ENCODE measurements around the gene CIAO2B.

GRCh38 chr16:66918355-66918754 is 15.8 kb downstream of the CIAO2B start:
- TF ChIP-seq, protein P1, sequence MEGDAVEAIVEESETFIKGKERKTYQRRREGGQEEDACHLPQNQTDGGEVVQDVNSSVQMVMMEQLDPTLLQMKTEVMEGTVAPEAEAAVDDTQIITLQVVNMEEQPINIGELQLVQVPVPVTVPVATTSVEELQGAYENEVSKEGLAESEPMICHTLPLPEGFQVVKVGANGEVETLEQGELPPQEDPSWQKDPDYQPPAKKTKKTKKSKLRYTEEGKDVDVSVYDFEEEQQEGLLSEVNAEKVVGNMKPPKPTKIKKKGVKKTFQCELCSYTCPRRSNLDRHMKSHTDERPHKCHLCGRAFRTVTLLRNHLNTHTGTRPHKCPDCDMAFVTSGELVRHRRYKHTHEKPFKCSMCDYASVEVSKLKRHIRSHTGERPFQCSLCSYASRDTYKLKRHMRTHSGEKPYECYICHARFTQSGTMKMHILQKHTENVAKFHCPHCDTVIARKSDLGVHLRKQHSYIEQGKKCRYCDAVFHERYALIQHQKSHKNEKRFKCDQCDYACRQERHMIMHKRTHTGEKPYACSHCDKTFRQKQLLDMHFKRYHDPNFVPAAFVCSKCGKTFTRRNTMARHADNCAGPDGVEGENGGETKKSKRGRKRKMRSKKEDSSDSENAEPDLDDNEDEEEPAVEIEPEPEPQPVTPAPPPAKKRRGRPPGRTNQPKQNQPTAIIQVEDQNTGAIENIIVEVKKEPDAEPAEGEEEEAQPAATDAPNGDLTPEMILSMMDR (IDR thresholded peaks at IDR 0.05), result no peak
- TF ChIP-seq EP300 (IDR thresholded peaks at IDR 0.05; ENCODE audit: low read depth) (no peak), POLR2A (IDR thresholded peaks at IDR 0.05) (no peak)
